ENCODE measurements around the gene GSTM5.

DNA sequence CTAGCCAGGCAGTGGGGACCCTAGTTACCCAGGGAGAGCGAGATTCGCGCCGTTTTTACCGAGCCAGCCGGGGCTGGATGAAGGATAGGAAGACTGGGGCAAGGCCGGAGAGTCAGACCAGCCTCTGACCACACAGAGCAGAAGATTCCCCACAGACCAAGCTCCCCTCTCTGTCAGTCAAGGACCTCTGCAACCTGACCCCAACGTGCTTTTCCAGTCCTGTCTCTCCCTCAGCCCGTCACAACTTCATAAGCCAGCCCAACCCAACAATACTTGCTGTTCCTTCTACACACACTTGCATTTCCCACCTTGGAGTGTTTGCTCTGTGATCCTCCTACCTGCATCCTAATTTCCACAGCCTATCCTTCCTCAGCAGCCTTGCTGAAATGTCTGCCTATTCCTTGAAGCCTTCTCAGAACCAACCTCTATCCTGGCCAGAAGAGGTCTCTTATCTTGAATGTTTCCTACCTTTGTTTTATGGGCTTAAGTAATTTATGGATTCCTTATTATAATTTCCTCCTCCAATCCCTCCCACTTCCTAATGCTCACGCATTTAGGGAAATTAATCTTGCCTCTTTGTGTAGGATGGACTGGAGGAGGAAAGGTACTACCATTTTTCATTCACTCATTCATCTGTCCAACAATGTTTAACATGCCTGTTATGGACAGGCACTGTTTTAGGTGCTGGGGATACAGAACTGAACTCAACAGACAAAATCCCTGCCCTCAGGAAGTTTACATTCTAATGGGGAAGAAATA is 28.7 kb downstream of the GSTM5 start, which contains the start of gene GSTM3:
- TF ChIP-seq, protein P1, sequence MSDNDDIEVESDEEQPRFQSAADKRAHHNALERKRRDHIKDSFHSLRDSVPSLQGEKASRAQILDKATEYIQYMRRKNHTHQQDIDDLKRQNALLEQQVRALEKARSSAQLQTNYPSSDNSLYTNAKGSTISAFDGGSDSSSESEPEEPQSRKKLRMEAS (IDR thresholded peaks at IDR 0.05): no peak
- TF ChIP-seq, protein P2, sequence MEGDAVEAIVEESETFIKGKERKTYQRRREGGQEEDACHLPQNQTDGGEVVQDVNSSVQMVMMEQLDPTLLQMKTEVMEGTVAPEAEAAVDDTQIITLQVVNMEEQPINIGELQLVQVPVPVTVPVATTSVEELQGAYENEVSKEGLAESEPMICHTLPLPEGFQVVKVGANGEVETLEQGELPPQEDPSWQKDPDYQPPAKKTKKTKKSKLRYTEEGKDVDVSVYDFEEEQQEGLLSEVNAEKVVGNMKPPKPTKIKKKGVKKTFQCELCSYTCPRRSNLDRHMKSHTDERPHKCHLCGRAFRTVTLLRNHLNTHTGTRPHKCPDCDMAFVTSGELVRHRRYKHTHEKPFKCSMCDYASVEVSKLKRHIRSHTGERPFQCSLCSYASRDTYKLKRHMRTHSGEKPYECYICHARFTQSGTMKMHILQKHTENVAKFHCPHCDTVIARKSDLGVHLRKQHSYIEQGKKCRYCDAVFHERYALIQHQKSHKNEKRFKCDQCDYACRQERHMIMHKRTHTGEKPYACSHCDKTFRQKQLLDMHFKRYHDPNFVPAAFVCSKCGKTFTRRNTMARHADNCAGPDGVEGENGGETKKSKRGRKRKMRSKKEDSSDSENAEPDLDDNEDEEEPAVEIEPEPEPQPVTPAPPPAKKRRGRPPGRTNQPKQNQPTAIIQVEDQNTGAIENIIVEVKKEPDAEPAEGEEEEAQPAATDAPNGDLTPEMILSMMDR (IDR thresholded peaks at IDR 0.05; ENCODE audit: low read depth, low read length, missing input control): no peak
- TF ChIP-seq YY1 (IDR thresholded peaks at IDR 0.05) (no peak), SP1 (IDR thresholded peaks at IDR 0.05) (no peak), RXRA (IDR thresholded peaks at IDR 0.05) (no peak), JUND (IDR thresholded peaks at IDR 0.05) (no peak), HNF4G (IDR thresholded peaks at IDR 0.05) (no peak), TAF1 (conservative IDR thresholded peaks at IDR 0.05) (no peak), RAD21 (IDR thresholded peaks at IDR 0.05) (no peak), EGR1 (IDR thresholded peaks at IDR 0.05; ENCODE audit: low read depth in 2 of 2) (no peak), GABPA (IDR thresholded peaks at IDR 0.05 in 1 of 2, conservative IDR thresholded peaks at IDR 0.05 in 1 of 2) (no peak)
- TF ChIP-seq, protein P3, sequence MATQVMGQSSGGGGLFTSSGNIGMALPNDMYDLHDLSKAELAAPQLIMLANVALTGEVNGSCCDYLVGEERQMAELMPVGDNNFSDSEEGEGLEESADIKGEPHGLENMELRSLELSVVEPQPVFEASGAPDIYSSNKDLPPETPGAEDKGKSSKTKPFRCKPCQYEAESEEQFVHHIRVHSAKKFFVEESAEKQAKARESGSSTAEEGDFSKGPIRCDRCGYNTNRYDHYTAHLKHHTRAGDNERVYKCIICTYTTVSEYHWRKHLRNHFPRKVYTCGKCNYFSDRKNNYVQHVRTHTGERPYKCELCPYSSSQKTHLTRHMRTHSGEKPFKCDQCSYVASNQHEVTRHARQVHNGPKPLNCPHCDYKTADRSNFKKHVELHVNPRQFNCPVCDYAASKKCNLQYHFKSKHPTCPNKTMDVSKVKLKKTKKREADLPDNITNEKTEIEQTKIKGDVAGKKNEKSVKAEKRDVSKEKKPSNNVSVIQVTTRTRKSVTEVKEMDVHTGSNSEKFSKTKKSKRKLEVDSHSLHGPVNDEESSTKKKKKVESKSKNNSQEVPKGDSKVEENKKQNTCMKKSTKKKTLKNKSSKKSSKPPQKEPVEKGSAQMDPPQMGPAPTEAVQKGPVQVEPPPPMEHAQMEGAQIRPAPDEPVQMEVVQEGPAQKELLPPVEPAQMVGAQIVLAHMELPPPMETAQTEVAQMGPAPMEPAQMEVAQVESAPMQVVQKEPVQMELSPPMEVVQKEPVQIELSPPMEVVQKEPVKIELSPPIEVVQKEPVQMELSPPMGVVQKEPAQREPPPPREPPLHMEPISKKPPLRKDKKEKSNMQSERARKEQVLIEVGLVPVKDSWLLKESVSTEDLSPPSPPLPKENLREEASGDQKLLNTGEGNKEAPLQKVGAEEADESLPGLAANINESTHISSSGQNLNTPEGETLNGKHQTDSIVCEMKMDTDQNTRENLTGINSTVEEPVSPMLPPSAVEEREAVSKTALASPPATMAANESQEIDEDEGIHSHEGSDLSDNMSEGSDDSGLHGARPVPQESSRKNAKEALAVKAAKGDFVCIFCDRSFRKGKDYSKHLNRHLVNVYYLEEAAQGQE (IDR thresholded peaks at IDR 0.05): no peak
- TF ChIP-seq, protein P4, sequence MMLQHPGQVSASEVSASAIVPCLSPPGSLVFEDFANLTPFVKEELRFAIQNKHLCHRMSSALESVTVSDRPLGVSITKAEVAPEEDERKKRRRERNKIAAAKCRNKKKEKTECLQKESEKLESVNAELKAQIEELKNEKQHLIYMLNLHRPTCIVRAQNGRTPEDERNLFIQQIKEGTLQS (IDR thresholded peaks at IDR 0.05): no peak

Measured in liver (tissue), 3 donors.